Measurements from ENCODE around the gene CAMKK1.
A peak's percentile ranks its signal among the peaks of the same experiment; 100 is the strongest.

CAMKK1 gene

GRCh38 chr17:3826191-3826590 is 66.7 kb downstream of the CAMKK1 start:
- H2BK5ac ChIP-seq (ENCODE audit: low read depth, low read length, poor library complexity, severe bottlenecking): no peak overlapping the region
- peaks cover 28 to 76% of the 10 kb centered on the region in 2 experiments for H3K36me3 ChIP-seq (ENCODE audit: control insufficient read depth in 1 of 2, insufficient read depth in 2 of 2, low read depth in 1 of 2, low read length in 2 of 2)
- H3K4me2 ChIP-seq (ENCODE audit: low read length, poor library complexity, severe bottlenecking): no peak overlapping the region
- H3K27me3 ChIP-seq (ENCODE audit: control insufficient read depth in 1 of 2, insufficient read depth in 1 of 2, low read length in 2 of 2): no peaks in the 10 kb centered on the region
- H3K79me1 ChIP-seq (replicated peaks; ENCODE audit: low read length, poor library complexity, severe bottlenecking): peaks cover 22% of the 10 kb centered on the region
- DNase-seq: peak; percentile 59
- no peak overlapping the region for H3K27ac ChIP-seq (ENCODE audit: low read length, poor library complexity, severe bottlenecking)
- no peak overlapping the region for H2BK12ac ChIP-seq (ENCODE audit: low read length in 2 of 2)
- H4K91ac ChIP-seq (ENCODE audit: low read length): no peak overlapping the region
- H3K9me3 ChIP-seq (ENCODE audit: control insufficient read depth, low read length): no peaks in the 10 kb centered on the region
- H2AK5ac ChIP-seq (ENCODE audit: low read length, severe bottlenecking): no peak overlapping the region
- H2AFZ ChIP-seq (ENCODE audit: low read depth, low read length): no peak overlapping the region
- H3K14ac ChIP-seq (ENCODE audit: low read length in 2 of 2): no peak overlapping the region
- no peak overlapping the region for H2BK120ac ChIP-seq (ENCODE audit: low read depth, low read length)
- 67% methylated on average over 4 of the region's 4 CpGs for WGBS
- peaks cover 2% of the 10 kb centered on the region for H3K4me1 ChIP-seq (ENCODE audit: control insufficient read depth, insufficient read depth, low read depth, low read length)
- no peak overlapping the region for H2BK15ac ChIP-seq (ENCODE audit: low read depth, poor library complexity, severe bottlenecking)
- H4K8ac ChIP-seq (ENCODE audit: low read length): no peak overlapping the region
- no peak overlapping the region for H3K4ac ChIP-seq (ENCODE audit: low read depth in 1 of 2, low read length in 2 of 2)
- peak overlapping the region; percentile 46 for H3K9ac ChIP-seq (ENCODE audit: low read length)
- H3K4me3 ChIP-seq (ENCODE audit: insufficient read depth in 1 of 2, low read depth in 1 of 2, low read length in 2 of 2): no peak overlapping the region
- no peak overlapping the region for H3K18ac ChIP-seq (ENCODE audit: low read depth in 1 of 2, low read length in 2 of 2)
- no peak overlapping the region for H3K23ac ChIP-seq (ENCODE audit: low read length in 2 of 2)

DNA sequence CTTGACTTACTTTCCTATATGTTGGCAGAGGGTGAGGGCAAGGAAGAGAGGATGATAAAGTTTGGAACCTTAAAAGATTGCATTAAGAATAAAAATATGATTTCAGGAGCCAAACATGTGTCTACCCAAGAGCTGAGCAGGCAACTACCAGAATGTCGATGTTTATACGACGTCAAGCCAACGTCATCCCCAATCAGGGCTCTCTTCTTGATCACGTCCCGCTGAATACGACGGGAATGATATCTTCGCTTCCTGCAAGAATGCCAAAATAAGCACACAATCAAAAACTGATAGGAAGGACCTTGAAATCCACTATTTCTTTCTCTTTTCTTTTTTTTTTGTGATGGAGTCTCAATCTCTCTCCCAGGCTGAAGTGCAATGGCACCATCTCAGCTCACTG is 71.8 kb downstream of the CAMKK1 start:
- H3K9me3 ChIP-seq (ENCODE audit: control insufficient read depth, low read length): no peaks in the 10 kb centered on the region

DNA sequence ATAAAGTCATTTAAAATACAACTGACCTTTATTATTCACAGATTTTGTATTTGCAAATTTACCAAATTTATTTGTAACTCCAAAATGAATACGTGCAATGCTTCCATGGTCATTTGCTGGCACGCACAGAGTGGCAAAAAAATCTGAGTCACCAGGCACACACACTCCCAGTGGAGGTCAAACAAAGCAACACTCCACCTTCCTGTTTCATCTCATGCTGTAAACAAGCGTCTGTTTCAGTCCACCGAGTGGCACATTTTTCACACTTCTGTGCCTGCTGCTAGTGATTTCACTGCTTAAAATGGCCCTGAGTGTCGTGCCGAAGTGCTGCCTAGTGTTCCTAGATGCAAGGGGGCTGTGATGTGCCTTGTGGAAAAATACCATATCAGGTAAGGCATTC is 74.1 kb downstream of the CAMKK1 start:
- Histone ChIP-seq H3K14ac (ENCODE audit: low read length in 2 of 2) (no peak overlapping the region), H2BK15ac (ENCODE audit: low read depth, poor library complexity, severe bottlenecking) (no peak overlapping the region), H3K4me3 (ENCODE audit: insufficient read depth in 1 of 2, low read depth in 1 of 2, low read length in 2 of 2) (no peak overlapping the region), H3K4ac (ENCODE audit: low read depth in 1 of 2, low read length in 2 of 2) (no peak overlapping the region), H2BK120ac (ENCODE audit: low read depth, low read length) (no peak overlapping the region), H3K27ac (ENCODE audit: low read length, poor library complexity, severe bottlenecking) (no peak overlapping the region), H3K27me3 (ENCODE audit: control insufficient read depth in 1 of 2, insufficient read depth in 1 of 2, low read length in 2 of 2) (no peaks in the 10 kb centered on the region), H3K18ac (ENCODE audit: low read depth in 1 of 2, low read length in 2 of 2) (no peak overlapping the region), H2BK12ac (ENCODE audit: low read length in 2 of 2) (no peak overlapping the region), H3K23ac (ENCODE audit: low read length in 2 of 2) (no peak overlapping the region), H2AK5ac (ENCODE audit: low read length, severe bottlenecking) (no peak overlapping the region), H2AFZ (ENCODE audit: low read depth, low read length) (no peak overlapping the region), H3K9me3 (ENCODE audit: control insufficient read depth, low read length) (no peaks in the 10 kb centered on the region), H4K91ac (ENCODE audit: low read length) (peak overlapping the region; percentile 18), H3K4me2 (ENCODE audit: low read length, poor library complexity, severe bottlenecking) (no peak overlapping the region), H4K8ac (ENCODE audit: low read length) (no peak overlapping the region), H3K9ac (ENCODE audit: low read length) (no peak overlapping the region), H2BK5ac (ENCODE audit: low read depth, low read length, poor library complexity, severe bottlenecking) (no peak overlapping the region), H3K79me1 (replicated peaks; ENCODE audit: low read length, poor library complexity, severe bottlenecking) (peaks cover 12% of the 10 kb centered on the region), H3K4me1 (ENCODE audit: control insufficient read depth, insufficient read depth, low read depth, low read length) (peaks cover 5% of the 10 kb centered on the region), H3K36me3 (ENCODE audit: control insufficient read depth in 1 of 2, insufficient read depth in 2 of 2, low read depth in 1 of 2, low read length in 2 of 2) (peaks cover 30 to 91% of the 10 kb centered on the region in 2 experiments)
- peak; percentile 51 for DNase-seq
- 74% methylated on average over 6 of the region's 6 CpGs for WGBS

More for the DNA sequence above, 71.8 kb downstream of the CAMKK1 start:
- Histone ChIP-seq H3K27ac (ENCODE audit: low read length, poor library complexity, severe bottlenecking) (no peak overlapping the region), H3K79me1 (replicated peaks; ENCODE audit: low read length, poor library complexity, severe bottlenecking) (peaks cover 11% of the 10 kb centered on the region), H2BK15ac (ENCODE audit: low read depth, poor library complexity, severe bottlenecking) (no peak overlapping the region), H3K27me3 (ENCODE audit: control insufficient read depth in 1 of 2, insufficient read depth in 1 of 2, low read length in 2 of 2) (no peaks in the 10 kb centered on the region), H3K14ac (ENCODE audit: low read length in 2 of 2) (no peak overlapping the region), H2AK5ac (ENCODE audit: low read length, severe bottlenecking) (no peak overlapping the region), H3K36me3 (ENCODE audit: control insufficient read depth in 1 of 2, insufficient read depth in 2 of 2, low read depth in 1 of 2, low read length in 2 of 2) (peaks cover 20 to 91% of the 10 kb centered on the region in 2 experiments), H4K91ac (ENCODE audit: low read length) (no peak overlapping the region), H2AFZ (ENCODE audit: low read depth, low read length) (no peak overlapping the region), H2BK5ac (ENCODE audit: low read depth, low read length, poor library complexity, severe bottlenecking) (no peak overlapping the region), H2BK12ac (ENCODE audit: low read length in 2 of 2) (no peak overlapping the region), H3K9ac (ENCODE audit: low read length) (no peak overlapping the region), H3K4ac (ENCODE audit: low read depth in 1 of 2, low read length in 2 of 2) (no peak overlapping the region), H2BK120ac (ENCODE audit: low read depth, low read length) (no peak overlapping the region), H3K18ac (ENCODE audit: low read depth in 1 of 2, low read length in 2 of 2) (no peak overlapping the region), H3K4me3 (ENCODE audit: insufficient read depth in 1 of 2, low read depth in 1 of 2, low read length in 2 of 2) (no peak overlapping the region), H3K23ac (ENCODE audit: low read length in 2 of 2) (no peak overlapping the region), H3K4me1 (ENCODE audit: control insufficient read depth, insufficient read depth, low read depth, low read length) (peaks cover 5% of the 10 kb centered on the region), H3K4me2 (ENCODE audit: low read length, poor library complexity, severe bottlenecking) (no peak overlapping the region), H4K8ac (ENCODE audit: low read length) (no peak overlapping the region)
- DNase-seq: no peak
- 97% methylated on average over 9 of the region's 9 CpGs for WGBS

GRCh38 chr17:3817851-3818605 is 74.8 kb downstream of the CAMKK1 start:
- no peak overlapping the region for H3K4me3 ChIP-seq (ENCODE audit: insufficient read depth in 1 of 2, low read depth in 1 of 2, low read length in 2 of 2)
- H4K8ac ChIP-seq (ENCODE audit: low read length): no peak overlapping the region
- no peak overlapping the region for H3K18ac ChIP-seq (ENCODE audit: low read depth in 1 of 2, low read length in 2 of 2)
- 96% methylated on average over 10 of the region's 12 CpGs for WGBS
- H3K36me3 ChIP-seq (ENCODE audit: control insufficient read depth in 1 of 2, insufficient read depth in 2 of 2, low read depth in 1 of 2, low read length in 2 of 2): peaks cover 34 to 92% of the 10 kb centered on the region in 2 experiments
- no peak overlapping the region for H2BK15ac ChIP-seq (ENCODE audit: low read depth, poor library complexity, severe bottlenecking)
- H3K27me3 ChIP-seq (ENCODE audit: control insufficient read depth in 1 of 2, insufficient read depth in 1 of 2, low read length in 2 of 2): no peaks in the 10 kb centered on the region
- no peak overlapping the region for H3K4me2 ChIP-seq (ENCODE audit: low read length, poor library complexity, severe bottlenecking)
- no peak overlapping the region for H2BK120ac ChIP-seq (ENCODE audit: low read depth, low read length)
- H3K27ac ChIP-seq (ENCODE audit: low read length, poor library complexity, severe bottlenecking): no peak overlapping the region
- DNase-seq: no peak
- H3K23ac ChIP-seq (ENCODE audit: low read length in 2 of 2): no peak overlapping the region
- H3K14ac ChIP-seq (ENCODE audit: low read length in 2 of 2): no peak overlapping the region
- H4K91ac ChIP-seq (ENCODE audit: low read length): no peak overlapping the region
- H3K79me1 ChIP-seq (replicated peaks; ENCODE audit: low read length, poor library complexity, severe bottlenecking): peaks cover 12% of the 10 kb centered on the region
- no peak overlapping the region for H2AFZ ChIP-seq (ENCODE audit: low read depth, low read length)
- H3K9ac ChIP-seq (ENCODE audit: low read length): no peak overlapping the region
- H2BK12ac ChIP-seq (ENCODE audit: low read length in 2 of 2): no peak overlapping the region
- H2BK5ac ChIP-seq (ENCODE audit: low read depth, low read length, poor library complexity, severe bottlenecking): no peak overlapping the region
- peaks cover 5% of the 10 kb centered on the region for H3K4me1 ChIP-seq (ENCODE audit: control insufficient read depth, insufficient read depth, low read depth, low read length)
- H3K9me3 ChIP-seq (ENCODE audit: control insufficient read depth, low read length): no peaks in the 10 kb centered on the region
- H3K4ac ChIP-seq (ENCODE audit: low read depth in 1 of 2, low read length in 2 of 2): no peak overlapping the region
- no peak overlapping the region for H2AK5ac ChIP-seq (ENCODE audit: low read length, severe bottlenecking)
